Measurements from ENCODE around the gene METTL1.

- TF ChIP-seq CTCF (conservative IDR thresholded peaks at IDR 0.05) (no peak), EZH2 (IDR thresholded peaks at IDR 0.05; ENCODE audit: low read depth) (no peak)
Measured at GRCh38 chr12:57722716-57723629, 48.9 kb downstream of the METTL1 start.

Data from PC-9 (cell line).